Mucosa of gallbladder (tissue), 1 donor: ENCODE data around the gene NRXN2. TPM values are rescaled to one million over a fixed set of nuclear protein-coding genes. Genes with fewer than 3 reads are reported as not detected.
A peak's percentile ranks its signal among the peaks of the same experiment; 100 is the strongest.
"Not testable (repeated sequence)": the region's sequence is repeated elsewhere in the genome, so short reads cannot be mapped to it uniquely, and the experiment has no call there.

Source experiments
- DNase-seq: peaks from one replicate; pipeline ENCODE4 v3.0.0-alpha.2; 2020; ENCODE audit warnings: low spot score
- total RNA-seq: library from RNA; stranded (reverse); gene quantifications from one replicate; pipeline ENCODE4 v1.2.1, GENCODE V29; 2021
- donor health status: DM: no; HTN: no; CAD: no.

The NRXN2 gene
- total RNA-seq, 1 donor from 2014 or later, result 8.1 TPM

DNA sequence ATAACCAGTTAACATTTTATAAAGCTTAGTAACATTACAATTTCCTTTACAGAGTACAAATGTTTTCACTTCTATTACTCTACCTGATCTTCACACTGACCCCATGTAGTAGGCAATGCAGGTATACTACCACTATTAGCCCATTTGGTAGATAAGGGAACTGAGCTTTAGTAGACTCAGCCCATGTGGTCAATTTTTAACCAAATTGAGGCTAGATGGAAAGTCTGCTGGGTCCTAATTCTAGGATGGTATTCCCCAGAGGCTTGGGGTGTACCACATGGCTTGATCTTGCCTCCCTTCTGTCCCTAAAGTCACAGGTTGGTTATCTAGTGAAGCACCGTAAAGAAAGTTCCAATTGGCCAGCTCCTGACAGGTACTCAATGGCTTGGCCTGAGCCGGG lies 48.2 kb downstream of the NRXN2 start:
- DNase-seq, result no peak

DNA sequence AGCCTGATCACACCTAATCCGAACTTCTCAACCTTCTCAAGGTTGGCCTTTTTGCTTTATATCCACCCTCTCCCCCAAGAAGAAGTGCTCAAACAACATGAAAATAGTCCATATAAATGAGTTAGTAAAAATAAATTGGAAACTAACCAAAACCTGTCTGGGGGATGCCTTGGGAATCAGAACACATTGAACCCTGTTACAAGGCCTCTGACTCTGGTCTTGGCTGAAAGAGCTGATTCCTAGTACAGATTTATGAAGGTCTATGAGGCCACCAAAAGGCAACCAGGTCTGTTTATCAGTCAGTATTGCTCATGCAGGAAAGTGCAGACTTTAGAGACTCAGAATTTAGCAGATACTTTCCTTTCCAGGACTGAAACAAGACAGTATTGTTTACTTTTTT lies 49.7 kb downstream of the NRXN2 start:
- DNase-seq, result no peak

DNA sequence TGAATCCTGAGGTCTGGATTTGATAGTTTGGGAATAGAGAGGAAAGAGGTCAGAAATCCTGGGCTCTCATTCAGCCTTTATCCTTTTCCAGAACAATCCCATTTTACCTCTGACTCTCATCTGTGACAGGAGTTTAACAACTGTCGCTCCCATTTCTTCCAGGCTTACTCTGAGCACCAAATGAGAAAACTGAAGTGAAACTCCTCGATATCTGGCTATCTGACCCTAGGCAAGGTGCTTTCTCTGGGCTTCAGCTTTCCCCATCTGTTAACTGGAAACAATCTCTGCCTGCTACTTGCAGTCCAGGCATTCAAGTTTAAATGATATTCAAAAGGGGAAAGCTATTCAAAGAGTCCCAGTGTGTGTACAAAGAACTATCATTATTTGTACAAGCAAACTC lies 50.1 kb downstream of the NRXN2 start:
- no peak for DNase-seq

DNA sequence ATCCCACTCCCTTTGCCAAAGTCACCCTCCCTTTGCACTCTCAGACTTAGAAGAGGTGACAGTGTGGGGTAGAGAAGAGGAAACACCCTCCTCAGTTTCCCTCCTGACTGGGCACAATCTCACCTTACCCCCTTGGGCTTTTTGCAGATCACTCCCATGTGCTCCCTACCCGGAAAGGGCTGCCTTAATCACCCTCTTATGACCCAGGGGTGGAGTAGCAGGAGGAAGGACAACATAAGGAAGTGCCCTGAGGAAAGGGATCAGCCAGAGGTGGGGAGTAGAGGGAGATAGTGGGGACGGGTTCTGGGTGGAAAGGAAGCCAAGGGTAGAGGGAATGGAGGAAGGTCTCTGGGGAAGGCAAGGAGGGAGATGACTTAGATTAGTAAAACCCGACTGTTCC lies 52.0 kb downstream of the NRXN2 start:
- DNase-seq, result no peak

DNA sequence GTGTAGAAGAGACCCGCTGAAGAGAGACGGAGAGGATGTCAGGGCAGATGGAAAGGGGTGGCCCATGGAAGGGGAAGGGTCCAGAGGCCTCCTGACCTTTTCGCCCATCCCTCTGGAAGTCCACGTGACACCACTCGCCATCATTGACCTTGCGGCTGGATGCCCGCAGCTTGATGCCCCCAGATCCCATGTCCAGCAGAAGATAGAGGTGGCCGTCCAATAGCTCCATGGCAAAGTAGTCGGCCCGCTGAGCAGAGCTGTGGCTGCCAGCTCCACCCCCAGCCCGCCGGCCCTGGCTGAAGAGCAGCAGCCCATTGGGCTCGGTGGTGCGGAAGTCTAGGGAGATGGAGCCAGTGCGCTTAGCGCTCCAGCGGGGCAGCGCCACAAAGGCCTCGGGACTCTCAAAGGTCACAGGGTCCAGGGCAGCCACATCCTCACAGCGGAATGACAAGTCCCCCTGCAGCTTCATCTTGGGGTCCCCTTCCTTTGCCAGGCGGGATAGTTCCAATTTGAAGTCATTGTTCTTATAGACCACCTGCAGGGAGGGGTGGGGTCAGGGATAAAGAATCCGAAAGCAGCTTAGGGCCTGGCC lies 55.7 kb downstream of the NRXN2 start:
- DNase-seq, result no peak

DNA sequence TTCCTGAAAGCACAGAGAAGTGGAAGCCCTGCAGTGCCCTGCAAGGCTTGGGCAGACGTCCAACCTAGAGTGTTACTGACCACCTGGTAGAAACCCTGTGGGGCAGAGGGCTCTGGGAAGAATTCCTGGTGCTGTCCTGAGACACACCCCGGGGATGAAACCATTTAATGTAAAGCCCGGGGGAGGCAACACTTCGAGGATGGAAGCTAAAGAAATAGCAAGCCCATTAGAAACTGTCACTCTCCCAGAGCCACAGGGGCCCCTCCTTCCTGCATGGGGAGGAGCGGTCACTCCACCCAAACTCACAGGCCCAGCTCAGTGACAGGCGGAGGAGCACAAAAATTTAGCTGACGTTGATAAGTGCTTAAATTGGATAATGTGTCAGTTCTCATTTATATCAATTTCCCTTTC lies 57.6 kb downstream of the NRXN2 start:
- no peak for DNase-seq

DNA sequence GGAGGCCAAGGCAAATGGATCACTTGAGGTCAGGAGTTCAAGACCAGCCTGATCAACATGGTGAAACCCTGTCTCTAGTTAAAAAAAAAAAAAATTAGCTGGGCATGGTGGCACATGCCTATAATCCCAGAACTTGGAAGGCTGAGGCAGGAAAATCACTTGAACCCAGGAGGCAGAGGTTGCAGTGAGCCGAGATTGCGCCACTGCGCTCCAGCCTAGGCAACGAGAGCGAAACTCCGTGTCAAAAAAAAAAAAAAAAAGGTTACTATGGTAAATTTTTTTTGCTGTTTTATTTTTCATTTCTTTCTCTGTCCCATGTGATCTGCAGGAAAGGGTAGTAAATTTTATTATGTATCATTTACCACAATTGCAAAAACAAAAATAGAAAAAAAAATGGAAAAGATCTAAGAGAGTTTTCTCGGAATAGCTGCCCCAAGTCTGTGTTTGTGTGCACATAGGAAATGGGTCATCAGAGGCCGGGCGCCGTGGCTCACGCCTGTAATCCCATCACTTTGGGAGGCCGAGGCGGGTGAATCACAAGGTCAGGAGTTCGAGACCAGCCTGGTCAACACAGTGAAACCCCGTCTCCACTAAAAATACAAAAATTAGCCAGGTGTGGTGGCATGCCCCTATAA lies 58.6 kb downstream of the NRXN2 start:
- DNase-seq, result not testable (repeated sequence)

DNA sequence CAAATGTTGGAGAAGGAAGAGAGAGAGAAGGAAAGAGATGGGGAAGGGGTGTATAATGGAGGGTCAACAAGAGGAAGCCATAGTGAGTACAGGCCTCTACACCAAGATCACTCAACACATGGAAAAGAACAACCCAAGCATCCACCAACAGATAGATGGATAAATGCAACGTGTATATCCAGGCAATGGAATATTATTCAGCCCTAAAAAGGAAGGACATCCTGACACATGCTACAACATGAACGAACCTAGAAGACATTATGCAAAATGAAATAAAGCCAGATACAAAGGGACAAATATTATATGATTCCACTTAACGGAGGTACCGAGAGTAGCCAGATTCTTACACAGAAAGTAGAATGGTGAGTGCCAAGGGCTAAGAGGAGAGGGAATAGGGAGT lies 59.3 kb downstream of the NRXN2 start:
- DNase-seq, result no peak

DNA sequence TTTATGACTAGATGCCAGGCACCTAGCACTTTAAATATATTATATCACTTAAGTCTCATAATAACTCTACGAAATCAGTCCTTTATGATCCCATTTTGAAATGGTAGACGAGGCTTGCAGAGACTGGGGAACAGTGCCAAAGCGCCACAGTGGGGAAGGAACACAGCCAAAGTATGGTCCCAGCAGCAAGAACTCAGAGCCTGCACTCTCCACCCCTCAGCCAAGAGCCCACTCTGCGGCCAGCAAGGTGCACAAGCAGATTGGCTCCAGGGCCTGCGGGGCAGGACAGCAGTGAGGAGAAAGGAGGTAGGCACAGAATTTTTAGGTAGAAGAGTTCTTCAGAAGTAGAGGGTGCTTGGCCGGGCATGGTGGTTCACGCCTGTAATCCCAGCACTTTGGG lies 61.4 kb downstream of the NRXN2 start:
- no peak for DNase-seq

DNA sequence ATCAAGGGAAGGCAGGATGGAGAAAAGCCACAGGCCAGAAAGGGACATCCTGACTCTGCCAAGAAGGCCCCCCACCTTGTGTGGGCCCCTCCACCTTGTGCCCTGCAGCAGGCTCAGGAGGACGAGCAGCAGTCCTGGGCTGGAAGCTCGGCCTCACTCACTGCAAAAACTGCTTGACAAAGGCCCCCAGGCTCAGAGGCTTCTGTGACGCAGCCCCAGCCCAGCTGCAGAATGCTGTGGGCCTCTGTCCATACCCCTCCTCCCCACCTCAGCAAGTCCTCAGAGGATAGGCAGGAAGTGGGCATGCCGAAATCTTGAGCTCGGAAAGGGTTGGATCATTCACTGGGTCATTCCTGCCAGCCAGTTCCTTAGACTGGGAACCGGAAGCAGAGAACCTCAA lies 61.9 kb downstream of the NRXN2 start:
- DNase-seq, result no peak

DNA sequence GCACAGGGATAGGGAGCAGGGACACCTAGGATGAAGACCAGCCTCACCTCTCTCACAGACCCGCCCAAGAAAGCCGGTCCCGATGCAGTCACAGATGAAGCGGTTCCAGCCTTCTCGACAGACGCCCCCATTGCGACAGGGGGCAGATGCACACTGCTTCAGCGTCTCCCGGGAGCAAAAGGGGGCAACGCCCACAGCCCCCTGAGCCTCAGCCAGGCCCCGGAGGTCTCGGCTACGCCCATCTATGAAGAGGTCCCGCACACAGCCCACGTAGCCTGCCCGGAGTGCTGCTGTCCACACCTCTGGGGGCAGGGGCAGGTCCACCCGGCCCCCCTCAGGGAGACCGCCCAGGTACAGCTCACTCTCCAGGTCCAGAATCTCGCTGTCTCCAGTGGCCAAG lies 62.3 kb downstream of the NRXN2 start:
- no peak for DNase-seq

DNA sequence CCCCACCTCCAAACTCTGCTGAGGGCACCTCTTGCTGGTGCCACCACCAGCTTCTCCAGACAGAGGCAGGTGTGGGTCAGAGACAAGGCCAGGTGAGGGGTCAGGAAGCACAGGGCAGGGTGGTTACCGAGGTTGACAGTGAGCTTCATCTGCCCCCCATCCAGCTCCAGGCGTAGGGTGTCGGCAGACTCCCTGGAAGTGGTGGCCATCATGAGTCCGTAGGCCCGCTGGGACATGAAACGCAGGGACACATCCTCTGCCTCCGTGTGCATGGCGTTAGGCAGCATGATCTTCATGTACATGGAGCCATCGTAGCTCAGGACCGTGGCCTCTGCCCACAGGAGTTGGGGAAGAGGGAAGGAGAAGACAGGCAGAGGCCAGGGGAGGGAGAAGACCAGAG lies 62.8 kb downstream of the NRXN2 start:
- no peak for DNase-seq

DNA sequence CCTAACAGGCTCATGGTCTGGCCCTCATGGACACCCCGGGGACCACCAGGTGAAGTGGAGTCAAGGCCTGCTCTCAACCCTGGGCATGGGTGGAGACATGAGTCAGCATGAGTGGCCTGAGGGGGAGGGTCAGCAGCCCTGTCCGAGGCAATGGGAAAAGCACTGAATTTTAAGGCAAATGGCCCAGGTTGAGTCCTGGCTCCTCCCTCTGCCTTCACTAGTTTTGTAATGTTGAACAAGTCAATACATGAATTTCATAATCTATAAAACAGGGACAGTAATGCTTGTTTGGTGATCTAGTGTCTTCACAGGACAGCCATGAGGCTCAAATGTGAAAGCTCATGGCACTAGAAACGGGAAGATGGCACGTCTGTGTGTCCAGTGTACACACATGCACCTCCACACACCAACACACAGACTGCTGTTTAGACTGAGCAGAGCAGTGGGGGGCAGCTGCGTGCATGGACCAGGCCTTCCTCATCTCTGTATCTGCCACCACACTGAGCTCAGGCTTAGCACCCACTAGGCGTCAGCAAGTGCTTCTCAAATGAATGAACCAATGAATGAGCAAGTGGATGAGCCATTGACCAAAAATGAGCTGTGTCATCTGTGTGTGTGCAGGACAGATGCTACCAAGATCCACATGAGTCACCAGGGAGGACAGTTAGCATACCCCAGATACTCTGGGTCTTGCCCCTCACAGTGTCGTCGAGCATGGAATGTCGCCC lies 63.4 kb downstream of the NRXN2 start:
- no peak for DNase-seq

DNA sequence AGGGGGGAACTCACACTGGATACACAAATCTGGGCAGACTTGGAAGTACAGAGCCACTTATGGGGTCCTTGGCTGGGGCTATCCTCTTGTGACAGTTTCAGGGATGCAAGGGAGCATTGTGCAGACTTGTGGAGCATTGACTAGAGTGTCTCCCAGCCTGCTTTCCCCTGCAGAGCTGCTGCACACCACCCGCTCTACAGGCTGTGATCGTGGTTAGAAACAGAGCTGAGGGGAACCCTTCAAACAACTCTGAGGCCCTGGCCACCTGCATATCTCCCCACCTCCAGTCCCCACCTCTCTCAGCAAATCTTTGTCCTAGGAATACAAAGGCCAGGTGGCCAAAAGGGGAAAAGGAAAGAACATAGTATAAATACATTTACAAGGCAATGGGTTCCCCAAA lies 64.7 kb downstream of the NRXN2 start:
- no peak for DNase-seq

DNA sequence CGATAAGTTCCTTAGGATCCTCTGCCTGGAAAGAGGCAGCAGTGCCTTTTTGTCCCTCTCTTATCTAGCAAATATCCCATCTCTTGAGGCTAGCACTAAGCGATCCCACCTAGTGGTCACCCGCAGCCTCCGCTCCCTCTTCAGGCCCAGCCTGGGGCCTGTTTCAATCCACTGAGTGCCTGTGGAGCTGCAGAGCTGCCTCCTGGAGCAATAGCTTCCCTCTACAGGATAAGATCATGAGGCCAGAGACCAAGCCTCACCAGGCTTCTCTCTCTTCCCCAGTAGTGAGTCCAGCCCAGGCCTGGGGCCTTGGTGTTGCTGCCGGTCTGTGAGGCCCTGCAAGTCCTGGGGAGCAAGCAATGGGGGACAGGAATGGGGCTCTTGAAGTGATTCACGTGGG lies 66.1 kb downstream of the NRXN2 start:
- no peak for DNase-seq

DNA sequence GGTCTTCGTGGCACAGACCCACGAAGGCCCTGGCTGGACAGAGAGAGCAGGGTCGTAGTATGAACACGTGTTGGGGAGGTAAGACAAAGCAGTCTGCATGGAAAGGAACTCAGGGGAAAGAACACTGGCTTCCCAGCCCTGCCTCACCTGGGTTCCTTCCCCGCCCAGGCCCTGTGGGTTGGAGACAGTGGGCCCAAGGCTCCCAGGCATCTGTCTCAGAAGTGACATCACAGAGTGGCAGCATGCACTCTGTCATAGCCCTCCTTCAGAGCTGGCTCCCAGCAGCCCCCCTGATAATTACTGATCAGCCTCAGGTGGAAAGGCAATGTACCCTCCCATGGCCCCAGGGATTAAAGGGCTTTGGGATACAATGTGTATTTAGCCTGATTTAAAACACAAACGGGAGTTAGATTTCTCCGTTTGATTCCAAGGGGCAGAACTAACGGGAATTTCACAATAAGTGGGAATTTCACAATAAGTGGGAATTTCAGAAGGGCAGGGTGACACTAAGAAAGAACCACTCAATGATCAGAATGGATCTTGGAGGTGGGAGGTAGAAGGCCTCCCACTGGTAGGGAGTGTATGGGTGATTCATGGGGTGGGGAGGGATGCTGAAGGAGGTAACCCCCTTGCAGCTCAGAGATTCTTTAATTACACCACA lies 66.9 kb downstream of the NRXN2 start:
- no peak for DNase-seq

DNA sequence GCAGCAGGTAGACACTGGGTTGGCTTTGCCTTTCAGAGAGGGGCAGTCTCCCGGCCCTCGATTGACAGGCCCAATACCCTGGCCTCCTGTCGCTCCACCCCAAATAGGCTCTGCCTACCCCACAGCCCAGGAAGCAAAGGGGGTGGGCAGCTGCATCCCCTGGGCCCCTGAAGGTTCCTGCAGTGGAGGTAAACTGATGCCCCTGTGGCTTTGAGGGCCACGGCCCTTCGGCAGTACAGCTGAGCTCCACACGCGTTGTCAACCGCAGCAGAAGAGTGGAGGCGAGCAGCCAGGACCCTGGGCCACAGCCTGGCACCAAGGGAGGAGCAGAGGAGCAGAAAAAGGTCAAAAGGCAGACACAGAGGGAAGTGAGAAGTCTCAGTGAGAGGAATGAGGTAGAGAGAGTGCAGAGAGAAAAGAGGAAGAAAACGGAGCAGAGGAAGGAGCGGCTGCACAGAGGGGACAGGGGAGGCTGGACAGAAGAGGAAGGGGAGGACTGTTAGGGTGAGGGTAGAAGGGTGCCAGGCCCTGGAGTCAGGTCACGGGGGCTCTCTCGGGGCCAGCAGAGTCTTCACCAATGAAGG lies 67.9 kb downstream of the NRXN2 start:
- DNase-seq, result no peak

DNA sequence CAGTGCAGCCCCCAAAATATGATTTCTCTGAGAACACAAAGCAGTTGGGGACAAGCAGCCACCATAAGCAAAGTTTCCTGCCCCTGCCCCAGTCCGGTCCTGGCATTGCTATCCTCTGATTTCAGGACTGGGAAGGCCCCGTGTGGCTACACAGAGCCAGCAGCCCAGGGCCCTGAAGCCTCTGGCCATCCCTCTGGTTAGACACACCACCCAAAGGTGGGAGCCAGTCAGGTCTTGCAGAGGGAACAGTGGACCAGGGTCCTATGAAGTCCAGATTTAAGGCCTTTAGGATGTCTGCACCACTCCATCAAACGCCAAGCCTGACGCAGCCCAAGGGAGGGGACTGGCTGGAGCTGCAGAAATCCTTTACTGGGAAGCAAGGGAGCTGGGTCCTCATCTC lies 68.6 kb downstream of the NRXN2 start:
- no peak for DNase-seq

DNA sequence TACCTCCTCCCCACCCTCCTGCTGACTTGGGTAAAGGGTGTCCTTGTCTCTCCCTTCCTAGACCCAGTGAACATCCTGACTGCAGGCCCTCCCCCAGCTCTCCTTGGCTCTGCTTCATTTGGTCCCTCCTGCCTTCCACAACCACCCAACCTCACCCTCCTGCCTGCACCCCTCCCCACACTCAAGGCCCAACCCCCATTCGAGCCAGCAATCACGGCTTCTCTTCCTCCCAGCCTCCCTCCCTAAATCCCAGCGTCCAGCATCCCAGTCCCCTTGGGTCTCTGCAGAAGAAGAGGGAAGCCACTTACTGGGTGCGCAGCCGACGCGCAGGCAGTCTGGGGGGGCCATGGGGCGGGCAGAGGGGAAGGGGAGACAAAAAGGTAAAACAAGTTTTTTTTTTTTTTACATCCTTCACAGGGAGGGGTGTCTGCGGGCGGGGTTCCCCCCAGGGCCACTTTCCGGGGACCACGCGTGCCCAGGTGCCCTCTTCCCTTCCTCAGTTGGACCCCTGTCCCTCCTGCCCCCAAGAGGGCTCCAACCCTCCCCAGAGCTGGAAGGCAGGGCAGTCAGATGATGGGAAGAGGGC lies 69.5 kb downstream of the NRXN2 start:
- no peak for DNase-seq

DNA sequence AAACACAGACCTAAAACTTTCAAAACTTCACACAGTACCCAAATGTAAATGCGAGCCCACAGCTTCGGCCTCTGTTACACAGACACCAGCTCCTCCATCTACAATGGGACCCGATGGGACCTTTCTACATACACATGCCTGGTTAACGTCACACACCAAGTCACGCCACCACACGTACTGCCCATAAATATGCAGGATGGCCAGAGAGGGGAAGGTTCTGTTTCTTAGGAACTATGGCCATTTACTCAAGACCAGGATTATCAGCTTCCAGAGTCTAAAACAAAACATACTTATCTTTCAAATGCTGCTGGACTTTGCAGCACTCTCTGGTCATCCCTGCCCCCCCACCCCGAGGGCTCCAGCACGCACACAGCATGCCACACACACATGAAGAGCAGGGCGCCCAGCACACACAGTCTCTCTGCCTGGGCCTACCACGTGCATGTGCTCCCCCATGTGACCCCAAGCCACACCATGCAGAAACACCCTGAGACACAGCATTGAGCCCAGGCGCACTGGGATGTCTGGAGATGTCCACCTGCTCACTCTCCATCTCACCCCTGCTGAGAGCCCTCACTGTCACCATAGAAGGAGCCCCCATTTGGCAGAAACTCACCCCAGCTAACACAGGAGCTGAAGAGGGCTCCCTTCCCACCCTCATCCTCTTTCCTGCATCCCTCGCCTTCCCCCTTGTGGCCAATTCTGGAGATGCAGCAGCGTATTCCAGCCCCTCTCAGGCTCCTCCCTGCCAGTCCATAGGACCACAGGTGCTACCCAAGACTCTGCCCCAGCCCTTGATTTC lies 70.2 kb downstream of the NRXN2 start:
- DNase-seq, result peak; percentile 72

DNA sequence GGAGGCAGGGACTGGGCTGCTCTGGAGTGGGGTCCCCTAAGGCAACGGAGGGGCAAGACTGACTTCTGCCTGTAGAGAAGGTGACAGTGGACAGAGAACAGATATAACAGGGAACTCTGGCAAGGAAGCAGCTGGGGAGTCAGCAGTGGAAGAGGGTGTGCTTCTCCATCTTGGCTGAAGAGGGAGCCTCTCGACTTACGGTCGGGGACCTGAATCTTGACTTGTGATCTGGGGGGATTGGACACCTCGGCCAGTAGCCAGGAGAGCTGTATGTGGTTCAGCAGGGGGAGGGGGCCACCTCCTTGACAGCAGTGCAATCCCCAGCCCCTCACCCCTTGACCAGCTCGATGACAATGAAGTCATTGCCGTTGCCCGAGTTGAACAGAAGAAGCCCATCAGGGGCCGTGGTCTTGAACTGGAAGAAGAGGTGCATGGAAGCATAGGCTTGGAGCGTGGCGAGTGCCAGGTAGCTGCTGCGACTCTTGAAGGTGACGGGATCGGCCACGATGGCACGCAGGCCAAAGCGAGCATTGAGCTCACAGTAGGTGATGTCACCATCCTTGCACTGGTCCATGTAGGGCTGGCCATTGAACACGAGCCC lies 72.0 kb downstream of the NRXN2 start:
- no peak for DNase-seq
